Measurements from ENCODE around the gene LRIG1.
A peak's percentile ranks its signal among the peaks of the same experiment; 100 is the strongest.

Gene LRIG1

DNA sequence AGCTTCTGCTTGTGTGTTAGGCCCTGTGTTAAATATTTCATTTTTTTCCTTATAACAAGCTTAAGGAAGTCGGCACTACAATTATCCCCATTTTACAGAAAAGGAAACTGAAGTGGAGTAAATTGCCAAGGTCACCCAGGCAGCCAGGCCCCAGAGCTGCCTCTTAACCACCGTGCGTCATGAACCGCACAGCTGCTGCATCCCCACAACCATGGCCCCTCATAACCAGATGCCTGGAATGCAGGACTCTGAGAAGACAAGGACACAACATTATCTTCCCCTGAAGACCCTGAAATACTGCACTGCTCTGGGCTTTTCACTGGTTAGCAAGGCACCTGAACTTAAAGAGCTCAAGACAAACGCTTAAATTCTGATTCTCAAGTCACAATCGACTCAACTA is 14.6 kb downstream of the LRIG1 start:
- DNase-seq = no peak

DNA sequence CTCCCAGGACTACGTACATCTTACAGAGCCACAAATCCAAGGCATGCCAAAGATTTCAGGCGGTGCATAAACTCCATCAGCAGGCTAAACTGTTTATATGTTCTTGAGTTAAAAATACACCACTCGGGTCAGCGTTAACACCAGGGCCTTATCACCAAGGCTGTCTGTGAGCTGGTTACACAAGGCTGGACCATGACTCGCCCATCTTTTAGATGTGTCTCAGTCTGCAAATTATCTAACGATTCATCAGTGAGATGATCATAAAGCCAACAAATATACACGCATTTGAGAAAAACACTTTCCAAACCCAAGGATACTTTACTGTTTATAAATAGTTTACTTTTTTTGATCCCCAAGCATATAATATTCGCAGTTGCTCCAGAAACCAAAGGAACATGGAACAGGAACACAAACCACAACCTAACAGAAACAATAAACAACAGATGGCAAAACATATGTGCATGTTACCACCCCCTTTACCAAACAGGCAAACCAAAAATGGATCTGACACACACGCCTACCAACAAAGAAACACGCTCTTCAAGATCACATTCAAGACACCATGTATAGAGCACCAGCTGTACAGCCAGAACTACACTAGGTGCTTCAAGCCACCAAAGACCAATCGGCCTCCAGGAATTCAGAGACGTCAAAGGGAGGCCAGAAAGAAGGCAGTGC is 15.4 kb downstream of the LRIG1 start:
- DNase-seq = no peak

DNA sequence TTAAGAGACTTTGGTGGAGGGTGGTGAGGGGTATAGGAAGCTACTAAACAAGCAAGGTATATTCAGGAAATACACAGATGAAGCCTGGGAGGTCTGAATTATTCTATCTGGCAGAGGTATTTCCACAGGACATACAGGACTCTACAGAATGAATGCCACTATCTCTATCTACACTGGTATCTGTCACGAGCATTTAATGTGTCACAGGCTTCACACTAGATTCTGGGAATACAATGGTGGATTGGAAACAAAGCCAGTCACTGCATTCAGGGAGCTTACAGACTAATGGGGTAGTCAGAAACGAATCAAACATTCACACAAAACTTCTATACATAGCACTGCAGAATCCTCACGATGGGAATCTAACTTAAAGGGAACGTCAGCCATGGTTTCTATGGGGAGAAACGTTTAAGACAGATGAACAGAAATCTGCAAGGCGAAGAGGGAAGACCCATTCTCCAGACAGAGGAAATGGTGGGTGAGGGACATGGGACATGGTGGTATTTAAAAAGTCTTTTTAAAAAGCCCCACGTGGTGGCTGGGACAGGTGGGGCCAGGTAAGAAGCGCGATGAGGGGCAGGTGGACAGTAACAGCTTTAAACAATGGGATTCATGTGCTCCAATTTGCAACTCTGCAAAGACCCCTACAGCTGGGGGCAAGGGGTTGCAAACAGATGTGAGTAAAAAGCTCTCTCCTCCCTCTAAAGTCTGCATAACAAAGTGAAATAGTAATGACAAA is 16.5 kb downstream of the LRIG1 start:
- no peak for DNase-seq

DNA sequence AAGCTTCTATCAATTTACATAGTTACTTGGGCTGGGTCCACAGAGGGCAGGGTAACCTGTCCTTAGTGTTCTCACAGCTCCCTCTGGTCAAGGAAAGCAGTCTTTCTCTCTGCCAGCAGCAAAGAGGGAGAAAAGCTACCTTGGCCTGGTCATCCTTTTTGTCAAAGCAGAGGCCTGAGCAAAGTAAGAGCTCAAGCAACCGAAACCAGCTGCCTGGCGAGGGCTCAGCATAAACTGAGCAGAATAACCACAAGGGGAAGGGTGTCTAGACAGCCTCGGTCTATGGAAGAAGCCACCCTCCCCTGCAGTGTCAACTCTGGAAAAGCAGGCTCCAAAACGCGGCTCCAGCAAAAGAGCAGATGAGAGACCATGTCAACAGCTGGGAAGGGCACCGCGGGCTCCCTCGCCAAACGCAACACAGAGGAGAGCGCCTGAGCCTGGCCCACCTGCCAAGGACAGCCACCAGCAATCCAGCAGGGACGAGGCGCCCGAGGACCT is 17.4 kb downstream of the LRIG1 start:
- DNase-seq = no peak

DNA sequence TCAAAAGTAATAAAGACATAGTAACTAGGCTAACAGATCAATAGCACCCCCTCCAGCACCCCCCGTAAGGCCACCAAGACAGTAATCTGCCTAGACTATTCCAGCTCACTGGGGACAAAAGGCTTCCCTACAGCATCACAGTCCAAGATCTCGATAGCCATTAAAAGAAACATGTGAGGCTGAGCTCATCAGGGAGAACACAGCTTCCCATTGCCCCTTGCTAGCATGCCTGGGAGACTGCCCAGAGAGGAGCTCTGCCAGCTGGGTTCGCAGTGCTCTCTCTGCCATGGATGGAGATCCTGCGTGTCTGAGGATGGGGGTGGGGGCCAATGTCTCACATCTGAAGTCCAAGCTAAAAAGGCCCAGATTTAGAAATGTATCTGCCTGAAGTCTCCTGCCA is 17.8 kb downstream of the LRIG1 start:
- no peak for DNase-seq

DNA sequence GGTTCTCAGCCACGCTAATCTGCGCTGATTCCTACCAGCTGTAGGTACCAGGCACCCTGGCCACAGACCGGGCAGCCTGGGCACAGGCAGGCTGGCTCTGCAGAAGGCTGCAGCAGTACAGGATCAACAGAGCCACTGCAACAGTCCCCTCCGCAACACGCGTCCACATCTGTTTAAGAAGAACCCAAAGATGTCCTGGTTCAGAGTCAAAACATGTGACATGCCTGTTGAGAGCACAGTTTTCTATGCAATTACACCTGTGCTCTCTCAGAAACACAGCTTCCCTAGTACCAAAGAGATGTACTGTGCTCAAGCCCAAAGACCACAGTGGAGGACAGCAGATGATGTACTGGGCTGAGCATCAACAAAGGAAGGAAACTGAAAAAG is 18.8 kb downstream of the LRIG1 start:
- DNase-seq = no peak

DNA sequence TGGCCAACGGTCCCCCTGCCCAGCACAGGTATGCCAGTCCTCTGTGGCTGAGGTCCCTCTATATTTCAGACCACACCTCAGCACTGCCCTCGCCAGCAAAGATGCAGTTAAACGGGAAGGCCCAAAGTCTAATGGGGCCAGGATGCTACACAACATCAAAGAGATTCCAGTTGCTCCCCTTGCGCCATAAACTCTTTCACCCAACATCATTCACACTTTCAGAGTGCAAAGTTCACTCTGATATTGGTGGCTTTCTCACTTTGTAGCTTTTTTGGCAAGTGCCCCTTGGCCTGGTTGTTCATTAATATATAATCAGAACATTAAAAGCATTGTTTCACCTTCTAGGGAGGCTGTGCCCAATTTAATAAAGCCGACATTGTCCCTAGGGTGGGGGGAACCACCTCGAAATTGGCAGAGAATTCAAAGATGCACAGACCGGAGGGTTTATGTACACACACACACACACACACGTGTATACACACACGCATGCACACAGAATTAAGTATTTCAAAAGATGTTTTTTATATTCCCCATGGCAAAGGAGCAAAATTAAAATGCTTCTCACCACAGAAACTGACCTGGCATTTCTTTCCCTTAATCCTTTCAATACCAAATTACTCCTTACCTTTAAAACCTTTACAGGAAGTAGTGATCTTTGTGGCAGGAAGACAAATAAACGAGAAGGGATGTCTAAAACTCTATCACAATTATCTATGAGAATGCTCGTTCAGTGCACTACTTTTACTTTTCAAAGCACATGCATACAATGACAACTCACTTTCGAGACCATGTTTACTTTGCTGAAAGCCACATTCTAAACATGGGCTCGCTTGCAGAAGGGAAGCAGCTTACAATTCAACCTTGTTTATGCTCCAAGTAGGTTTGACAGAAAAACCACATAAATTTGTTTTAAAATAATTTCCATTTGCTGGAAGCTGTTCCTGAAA is 19.5 kb downstream of the LRIG1 start:
- DNase-seq = no peak

DNA sequence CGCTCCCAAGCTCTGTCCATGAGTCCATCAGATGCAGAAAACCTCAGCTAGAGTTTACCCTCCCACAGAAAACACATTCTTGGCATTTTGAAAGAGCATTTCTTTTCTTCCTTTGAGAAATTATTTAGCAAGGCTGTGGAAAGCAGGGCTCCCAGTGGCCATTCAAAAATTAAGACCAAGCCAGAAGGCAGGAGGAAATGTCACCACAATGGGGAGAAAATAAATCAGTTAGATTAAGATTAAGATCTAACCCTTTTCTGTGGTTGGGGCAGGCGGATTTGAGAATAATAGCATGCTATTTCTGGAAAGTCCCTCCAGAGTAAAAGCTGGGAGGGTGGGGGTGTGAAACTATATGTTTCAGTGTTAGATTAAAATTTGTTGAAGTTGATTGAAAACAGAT is 20.2 kb downstream of the LRIG1 start:
- DNase-seq = no peak

DNA sequence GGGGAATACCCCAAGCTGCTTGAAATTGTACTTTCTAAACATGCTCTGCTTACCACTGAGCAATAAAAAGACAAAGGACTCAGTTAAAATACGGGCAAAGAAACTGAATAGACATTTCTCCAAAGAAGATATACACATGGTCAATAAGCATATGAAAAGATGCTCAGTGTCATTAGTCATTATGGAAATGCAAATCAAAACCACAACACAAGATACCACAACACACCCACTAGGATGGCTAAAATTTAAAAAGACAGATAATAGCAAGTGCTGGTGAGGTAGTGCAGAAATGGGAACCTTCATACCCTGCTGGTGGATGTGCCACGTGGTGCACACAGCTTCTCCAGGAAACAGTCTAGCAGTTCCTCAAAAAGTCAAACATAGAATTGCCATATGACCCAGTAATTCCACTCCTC is 21.3 kb downstream of the LRIG1 start:
- no peak for DNase-seq

DNA sequence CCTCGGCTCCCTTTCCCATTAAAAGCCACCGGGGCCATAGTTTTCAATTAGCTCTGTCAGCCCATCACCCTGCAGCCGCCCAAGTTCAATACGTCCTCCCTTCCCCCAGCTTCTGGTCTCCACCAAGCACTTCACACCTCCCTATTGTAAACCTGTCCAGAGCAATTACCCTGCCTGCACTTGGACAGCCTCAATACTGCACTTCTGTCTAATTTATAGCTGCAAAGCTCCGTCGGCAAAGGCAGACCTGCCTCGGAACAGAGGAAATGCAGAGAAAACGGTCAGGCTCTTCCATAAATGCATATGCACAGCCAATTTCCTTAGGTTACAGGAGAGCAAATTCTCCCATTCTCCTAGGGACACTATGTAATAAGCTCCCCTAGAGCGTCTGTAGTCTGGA is 21.9 kb downstream of the LRIG1 start:
- DNase-seq = no peak

DNA sequence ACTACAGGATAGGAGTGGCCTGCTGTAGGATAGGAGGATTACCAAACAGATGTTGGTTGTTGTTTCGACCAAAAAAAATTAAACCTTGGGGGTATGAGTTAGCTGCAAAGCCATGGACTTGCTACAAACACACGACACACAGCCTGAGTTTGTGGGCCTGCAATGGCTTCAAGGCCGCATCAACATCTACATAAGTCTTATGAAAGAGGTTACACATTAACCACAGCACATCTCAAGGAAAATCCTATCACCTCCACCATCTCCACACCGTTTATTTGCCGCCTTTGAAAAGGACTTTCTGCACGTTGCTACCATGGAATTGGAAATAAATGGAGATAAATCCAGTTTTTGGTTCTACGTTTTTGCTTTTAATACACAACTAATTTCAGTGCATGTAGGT is 23.0 kb downstream of the LRIG1 start:
- DNase-seq = no peak

DNA sequence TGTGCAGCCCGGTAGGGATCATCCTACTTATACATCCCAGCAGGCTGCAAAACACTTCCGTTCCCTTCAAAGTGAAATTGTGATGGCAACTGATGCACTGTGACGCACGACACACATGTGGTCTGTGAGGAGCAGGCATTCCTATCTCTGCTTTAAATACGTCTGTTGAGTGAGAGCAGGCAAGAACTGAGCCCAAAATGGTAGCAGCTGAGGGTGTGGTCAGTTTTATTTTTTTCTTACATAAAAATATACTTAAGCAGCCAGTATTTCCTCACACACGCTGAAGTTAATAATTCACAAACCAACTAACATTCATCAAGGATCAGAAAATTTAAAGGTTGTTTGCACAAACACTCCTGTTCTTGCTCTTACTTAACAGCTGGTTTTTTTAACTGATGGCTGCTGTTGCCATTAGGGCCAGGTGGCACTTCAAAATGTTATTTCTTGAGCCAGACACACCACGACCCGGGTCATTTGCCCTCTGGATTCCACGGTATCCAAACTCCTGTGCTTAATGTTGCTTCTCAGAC is 23.9 kb downstream of the LRIG1 start:
- DNase-seq = no peak

DNA sequence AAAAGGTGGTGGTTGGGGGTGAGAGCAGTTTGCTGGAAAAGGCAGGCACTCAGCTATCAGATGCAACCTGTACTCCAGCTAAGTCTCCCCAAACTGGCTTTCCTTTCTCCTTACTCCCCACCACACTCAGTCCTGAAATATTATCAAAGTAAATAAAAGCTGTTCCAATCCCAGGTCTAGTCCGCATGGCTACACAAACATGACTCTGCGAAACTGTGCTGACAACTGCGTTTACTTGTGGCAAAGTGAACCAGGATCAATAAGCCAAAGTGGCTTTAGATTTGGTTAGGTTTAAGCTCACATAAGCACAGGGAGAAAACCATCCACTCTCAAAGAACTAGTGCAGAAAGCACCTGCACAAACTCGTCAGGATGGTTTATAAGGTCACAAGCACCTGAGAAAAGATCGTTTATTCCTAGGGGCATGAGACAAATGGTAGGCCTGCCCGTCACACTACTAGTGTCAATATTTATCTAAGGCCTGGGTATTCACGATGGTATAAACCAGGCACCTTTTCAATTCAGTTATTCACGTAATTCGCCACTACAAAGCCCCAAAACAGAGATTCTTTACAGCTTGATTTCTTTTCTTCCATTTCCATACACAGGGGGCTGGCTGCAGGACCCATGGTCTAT is 25.3 kb downstream of the LRIG1 start:
- no peak for DNase-seq

DNA sequence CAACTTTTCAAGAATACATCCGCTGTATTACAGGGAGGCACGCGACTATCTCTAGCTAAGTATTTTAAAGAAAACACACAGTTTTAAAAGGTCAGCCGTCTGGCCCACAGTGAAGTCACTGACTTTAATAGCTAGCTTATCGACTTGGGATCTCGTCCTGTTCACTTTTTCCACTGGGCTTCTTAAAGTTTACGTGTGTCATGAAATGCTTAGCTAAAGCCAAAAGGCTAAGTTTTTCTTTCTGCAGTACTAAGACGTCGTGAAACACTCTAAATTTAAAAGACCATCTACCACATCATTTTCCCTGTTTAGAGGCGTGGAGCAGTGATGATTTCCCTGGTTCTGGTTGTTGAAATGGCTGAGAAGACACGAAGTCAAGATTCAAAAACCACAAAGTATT is 27.1 kb downstream of the LRIG1 start:
- DNase-seq = no peak

DNA sequence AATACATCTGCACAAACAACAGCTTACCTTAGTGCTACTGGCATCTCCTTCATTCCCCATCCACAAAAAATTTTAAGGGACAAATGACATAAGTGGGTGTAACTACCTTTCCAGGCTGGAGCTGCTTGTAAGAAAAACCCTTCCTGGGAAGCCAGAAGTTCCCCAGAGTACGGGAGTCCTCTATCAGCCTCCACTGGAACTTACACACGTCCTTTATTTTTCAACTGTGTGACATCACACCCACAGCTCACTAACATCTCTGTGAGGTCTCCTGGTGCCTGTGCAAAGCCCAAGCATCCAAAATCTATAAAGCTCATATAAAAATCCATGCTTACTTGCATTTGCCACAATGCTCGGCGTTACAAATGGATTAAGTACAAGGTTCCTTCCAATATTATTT is 27.6 kb downstream of the LRIG1 start:
- no peak for DNase-seq

DNA sequence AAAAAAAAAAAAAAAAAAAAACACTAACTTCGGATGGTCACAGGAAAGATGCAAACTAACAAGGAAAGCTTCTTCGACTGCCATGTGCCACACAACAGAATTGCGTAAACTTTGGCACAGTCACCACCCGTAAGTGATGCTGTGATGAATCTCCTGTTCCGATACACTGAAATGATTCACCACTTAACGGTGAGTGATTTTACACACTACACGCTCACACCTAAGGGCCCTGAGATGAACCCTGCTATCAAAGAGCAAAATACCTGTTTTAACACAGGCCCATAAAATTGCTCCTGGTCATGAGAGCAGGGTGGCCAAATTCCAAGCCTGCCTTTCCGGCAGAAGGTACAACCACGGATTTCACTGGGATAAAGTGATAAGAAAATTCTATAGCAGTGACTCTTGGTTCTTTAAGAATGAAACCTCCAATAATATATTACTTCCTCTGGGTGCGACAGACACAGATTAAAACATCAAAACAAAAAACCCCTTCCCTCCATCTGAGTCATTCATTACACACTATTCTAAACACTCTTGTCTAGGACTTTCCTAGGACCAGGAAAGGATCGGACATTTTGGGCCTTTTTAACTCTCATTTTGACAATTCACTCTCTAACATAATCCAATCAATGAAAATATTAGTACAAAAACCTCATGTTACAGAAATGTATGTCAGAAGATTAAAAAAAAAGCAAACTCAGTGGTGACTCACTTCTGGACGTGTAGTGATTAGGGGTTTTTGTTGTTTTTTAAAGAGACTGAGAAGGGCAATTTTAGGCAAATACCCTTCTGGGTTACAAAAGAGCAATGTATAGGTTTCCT is 28.3 kb downstream of the LRIG1 start:
- peak; percentile 22 for DNase-seq

DNA sequence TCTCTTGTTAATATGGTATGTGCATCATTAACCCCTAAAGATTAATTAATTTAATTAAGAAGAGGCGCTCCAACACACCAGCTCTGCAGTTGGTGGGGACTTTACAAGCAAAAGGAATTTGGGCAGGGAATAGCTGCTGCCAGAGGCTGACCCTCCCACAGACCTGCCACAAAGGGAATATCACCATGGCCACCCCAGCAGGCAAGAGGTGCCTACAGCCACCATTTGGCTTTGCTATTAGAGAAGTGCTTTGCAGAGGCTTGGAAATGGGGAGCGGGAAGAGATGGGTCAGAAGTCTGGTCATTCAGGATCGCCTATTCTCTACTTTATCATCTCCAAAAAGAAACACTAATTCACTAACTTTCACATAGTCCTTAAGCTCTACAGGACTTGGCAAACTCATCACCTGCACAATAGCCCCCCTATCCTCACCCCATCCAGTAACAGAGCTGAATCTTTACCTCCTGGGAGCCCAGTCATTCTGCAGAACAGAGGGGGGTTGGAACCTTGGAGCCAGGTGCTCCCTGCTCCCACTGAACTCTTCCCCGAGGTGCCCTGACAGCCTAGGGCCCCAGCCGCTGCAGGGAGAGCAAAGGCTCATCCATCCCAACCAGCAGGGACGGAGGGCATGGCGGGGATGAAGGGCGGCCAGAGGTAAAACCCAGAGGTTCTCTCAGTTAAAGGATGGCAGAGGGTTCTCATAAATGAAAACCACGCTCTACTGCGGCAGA is 29.7 kb downstream of the LRIG1 start:
- DNase-seq = no peak

DNA sequence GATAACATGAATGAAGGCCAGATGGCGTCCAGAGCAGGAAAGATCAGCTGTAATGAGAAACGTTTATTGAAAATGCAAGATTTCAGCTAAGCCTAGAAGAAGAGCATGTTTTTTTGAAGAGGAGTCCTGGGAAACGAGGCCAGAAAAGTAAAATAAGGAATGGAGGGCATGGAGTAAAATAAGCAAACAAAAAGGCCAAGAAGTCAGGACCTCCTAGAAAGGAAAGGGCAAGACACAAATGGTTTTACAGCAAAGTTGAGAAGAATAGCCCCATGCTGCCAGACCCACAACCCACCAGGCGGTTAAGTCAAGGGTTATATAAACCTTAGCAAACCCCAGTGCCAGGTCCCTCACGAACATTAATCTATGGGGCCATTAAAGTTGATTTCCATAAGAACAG is 30.5 kb downstream of the LRIG1 start:
- DNase-seq = no peak

DNA sequence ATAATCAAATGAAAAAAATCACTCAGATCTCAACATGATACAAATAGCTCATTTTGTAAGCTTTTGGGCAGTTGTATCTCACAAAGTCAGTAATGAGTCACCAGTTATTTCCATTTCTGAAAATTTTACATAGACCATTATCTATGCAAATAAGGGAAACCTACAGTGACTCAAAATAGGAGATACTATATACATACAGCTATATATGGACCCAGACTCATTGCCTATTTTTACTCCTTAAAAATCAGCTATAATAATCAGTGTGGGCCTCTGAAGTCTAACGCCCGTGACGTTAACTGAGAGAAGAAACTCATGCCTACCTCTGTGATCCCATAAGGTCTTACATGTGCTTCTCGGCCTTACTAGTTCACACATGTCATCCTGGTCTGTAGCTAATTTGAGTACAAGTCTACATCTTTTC is 31.6 kb downstream of the LRIG1 start:
- DNase-seq = no peak

DNA sequence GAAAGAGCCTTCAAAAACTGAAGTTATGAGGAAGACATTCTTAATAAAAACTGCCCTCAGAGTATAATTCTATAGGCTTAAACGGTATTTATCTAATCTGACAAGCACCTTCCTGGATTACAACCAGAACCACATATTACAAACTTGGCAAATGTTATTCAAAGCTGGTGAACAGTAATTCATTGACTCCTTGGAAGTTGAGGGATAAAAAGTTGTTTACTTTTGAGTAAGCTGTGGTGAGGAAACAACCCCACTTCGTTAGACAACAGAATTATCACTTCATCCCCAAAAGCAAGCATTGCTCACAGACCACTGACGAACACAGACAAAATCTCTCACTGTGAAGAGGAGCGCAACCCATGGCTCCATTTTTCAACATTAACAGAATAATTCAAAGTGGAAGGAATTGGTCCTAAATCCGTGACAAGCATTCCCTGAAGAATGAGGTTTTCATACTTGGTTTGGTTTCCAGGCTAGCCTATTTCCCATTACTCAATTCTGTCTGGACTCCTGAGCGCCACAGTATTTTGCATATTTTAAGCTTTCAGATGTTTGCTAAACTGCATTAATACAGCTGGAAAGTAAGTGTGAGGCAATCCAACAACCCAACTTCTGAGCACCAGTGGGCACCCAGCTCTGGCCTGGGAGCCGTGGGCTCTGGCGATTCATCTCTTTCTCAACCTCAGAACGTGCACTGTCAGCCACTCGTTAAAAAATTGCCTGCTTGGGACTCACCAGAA is 32.7 kb downstream of the LRIG1 start:
- no peak for DNase-seq

Data from CD4-positive, alpha-beta T cell treated with Interleukin-15 for 1 hour (primary cell).